Osteocyte (in vitro differentiated cells): ENCODE results near the gene POLN. TPM values are rescaled to one million over a fixed set of nuclear protein-coding genes. Genes with fewer than 3 reads are reported as not detected.

ENCODE experiments used
- DNase-seq: peaks from one replicate; pipeline ENCODE4 v3.0.0; 2021; ENCODE audit warnings: mixed read lengths; ENCODE audit not compliant: unreplicated experiment; ENCODE audit errors: extremely low spot score
- H3K27ac Mint-ChIP-seq: one replicate; pipeline ENCODE4 v1.8.0; 2021; ENCODE audit warnings: mild to moderate bottlenecking, mixed read lengths; ENCODE audit not compliant: unreplicated experiment
- H3K27me3 Mint-ChIP-seq: one replicate; pipeline ENCODE4 v1.8.0; 2021; ENCODE audit warnings: mixed read lengths; ENCODE audit not compliant: unreplicated experiment
- H3K36me3 Mint-ChIP-seq: one replicate; pipeline ENCODE4 v1.8.0; 2021; ENCODE audit warnings: mixed read lengths; ENCODE audit not compliant: unreplicated experiment
- H3K4me1 Mint-ChIP-seq: one replicate; pipeline ENCODE4 v1.8.0; 2021; ENCODE audit warnings: mixed read lengths; ENCODE audit not compliant: unreplicated experiment
- H3K4me3 Mint-ChIP-seq: one replicate; pipeline ENCODE4 v1.8.0; 2021; ENCODE audit warnings: mild to moderate bottlenecking, moderate library complexity, mixed read lengths; ENCODE audit not compliant: unreplicated experiment
- H3K9me3 Mint-ChIP-seq: one replicate; pipeline ENCODE4 v1.8.0; 2021; ENCODE audit warnings: mixed read lengths; ENCODE audit not compliant: unreplicated experiment
- CTCF ChIP-seq: fragments of 200-600 bp; sonication (generic); IDR thresholded peaks from 2 replicates; pipeline ENCODE4 v1.5.0; 2021; ENCODE audit warnings: antibody characterized with exemption, mild to moderate bottlenecking, moderate library complexity
- total RNA-seq: library from RNA; stranded (reverse); gene quantifications from 2 replicates; pipeline ENCODE4 v1.2.1, GENCODE V29; 2021

POLN gene
- total RNA-seq, 1 donor from 2014 or later: 4.2 TPM

GRCh38 chr4:2084316-2084715, 157.6 kb downstream of the POLN start:
- TF ChIP-seq CTCF: no peak
- no peaks in the 10 kb centered on the region for H3K4me1 Mint-ChIP-seq
- DNase-seq: peak; percentile 75
- no peak overlapping the region for H3K27ac Mint-ChIP-seq
- H3K36me3 Mint-ChIP-seq: no peaks in the 10 kb centered on the region
- no peaks in the 10 kb centered on the region for H3K27me3 Mint-ChIP-seq
- H3K4me3 Mint-ChIP-seq: no peak overlapping the region
- no peaks in the 10 kb centered on the region for H3K9me3 Mint-ChIP-seq

- Mint-ChIP-seq H3K27me3 (no peaks in the 10 kb centered on the region), H3K36me3 (no peaks in the 10 kb centered on the region), H3K9me3 (no peaks in the 10 kb centered on the region), H3K4me1 (no peaks in the 10 kb centered on the region), H3K4me3 (no peak overlapping the region), H3K27ac (no peak overlapping the region)
- TF ChIP-seq CTCF: no peak
- DNase-seq: peak; percentile 54
Measured at GRCh38 chr4:2083826-2084160, 158.1 kb downstream of the POLN start.

- H3K36me3 Mint-ChIP-seq: no peaks in the 10 kb centered on the region
- H3K27me3 Mint-ChIP-seq: no peaks in the 10 kb centered on the region
- peak; percentile 53 for DNase-seq
- no peak overlapping the region for H3K4me3 Mint-ChIP-seq
- no peak for TF ChIP-seq CTCF
- no peaks in the 10 kb centered on the region for H3K9me3 Mint-ChIP-seq
- H3K4me1 Mint-ChIP-seq: no peaks in the 10 kb centered on the region
- H3K27ac Mint-ChIP-seq: no peak overlapping the region
Measured at GRCh38 chr4:2083116-2083825, 158.7 kb downstream of the POLN start.

- TF ChIP-seq CTCF: no peak
- no peak overlapping the region for H3K27ac Mint-ChIP-seq
- no peak overlapping the region for H3K4me3 Mint-ChIP-seq
- no peaks in the 10 kb centered on the region for H3K27me3 Mint-ChIP-seq
- H3K4me1 Mint-ChIP-seq: no peaks in the 10 kb centered on the region
- H3K36me3 Mint-ChIP-seq: no peaks in the 10 kb centered on the region
- no peaks in the 10 kb centered on the region for H3K9me3 Mint-ChIP-seq
- peak; percentile 57 for DNase-seq
Measured at GRCh38 chr4:2082627-2083026, 159.3 kb downstream of the POLN start.

- Mint-ChIP-seq H3K4me3 (no peak overlapping the region), H3K36me3 (no peaks in the 10 kb centered on the region), H3K27ac (no peak overlapping the region), H3K4me1 (no peaks in the 10 kb centered on the region), H3K9me3 (no peaks in the 10 kb centered on the region), H3K27me3 (no peaks in the 10 kb centered on the region)
- no peak for TF ChIP-seq CTCF
- DNase-seq: peak; percentile 79
Measured at GRCh38 chr4:2082118-2082517, 159.8 kb downstream of the POLN start.
